T47D (cell line): ENCODE measurements around the gene CPED1.
"Not testable (repeated sequence)": the region's sequence is repeated elsewhere in the genome, so short reads cannot be mapped to it uniquely, and the experiment has no call there.

Experiments used
- DNase-seq, 2 experiments: peaks; one replicate each; pipeline versions ENCODE4 v3.0.0 to v3.0.0-alpha.2; 2011 to 2012; ENCODE audit warnings: low read depth in 1 of 2, low spot score in 1 of 2
- JUND ChIP-seq: IDR thresholded peaks from 2 replicates; pipeline ENCODE4 v1.6.1; 2012; ENCODE audit warnings: low read depth
- in situ Hi-C: cut with HindIII; loops from 2 replicates; pipeline ENCODE4 v1.10.0; 2016; ENCODE audit warnings: low sequenced_read_pairs, low pct_unique_long_range_greater_than_20kb

CPED1 gene

GRCh38 chr7:121288894-121289293, 300.4 kb downstream of the CPED1 start:
- DNase-seq = no peak
- in situ Hi-C loops = no loop called here
- TF ChIP-seq JUND = no peak

- in situ Hi-C loops, DNase-seq: not testable (repeated sequence)
These were observed 301.4 kb downstream of the CPED1 start for GRCh38 chr7:121289930-121290329.

- DNase-seq = no peak
- in situ Hi-C loops = no loop called here
- TF ChIP-seq JUND = no peak
These were observed 306.0 kb downstream of the CPED1 start for GRCh38 chr7:121294448-121294992.

- in situ Hi-C loops = no loop called here
- DNase-seq = no peak
- no peak for TF ChIP-seq JUND
These were observed 309.3 kb downstream of the CPED1 start for GRCh38 chr7:121297843-121298242.

- no peak for DNase-seq
- in situ Hi-C loops = no loop called here
- TF ChIP-seq JUND = no peak
These were observed 310.3 kb downstream of the CPED1 start for GRCh38 chr7:121298831-121299239.

- in situ Hi-C loops = no loop called here
- TF ChIP-seq JUND = no peak
- no peak for DNase-seq
These were observed 312.3 kb downstream of the CPED1 start for GRCh38 chr7:121300685-121301420.

GRCh38 chr7:121301446-121302213, 313.1 kb downstream of the CPED1 start:
- in situ Hi-C loops = no loop called here
- TF ChIP-seq JUND = no peak
- DNase-seq = no peak

- DNase-seq = no peak
- in situ Hi-C loops = no loop called here
- TF ChIP-seq JUND = no peak
These were observed 313.8 kb downstream of the CPED1 start for GRCh38 chr7:121302214-121302745.

GRCh38 chr7:121303422-121304101, 315.1 kb downstream of the CPED1 start:
- TF ChIP-seq JUND = no peak
- in situ Hi-C loops = no loop called here
- no peak for DNase-seq

GRCh38 chr7:121304102-121304658, 315.7 kb downstream of the CPED1 start:
- in situ Hi-C loops = no loop called here
- DNase-seq = no peak
- no peak for TF ChIP-seq JUND

GRCh38 chr7:121305109-121305508, 316.6 kb downstream of the CPED1 start:
- no peak for DNase-seq
- in situ Hi-C loops = no loop called here
- no peak for TF ChIP-seq JUND

- no peak for DNase-seq
- in situ Hi-C loops = no loop called here
- TF ChIP-seq JUND = no peak
These were observed 318.1 kb downstream of the CPED1 start for GRCh38 chr7:121306565-121306964.
